Calu3 (cell line): Measurements from ENCODE around the gene SPAM1. TPM values are rescaled to one million over a fixed set of nuclear protein-coding genes. Genes with fewer than 3 reads are reported as not detected.
"Not testable (repeated sequence)": the region's sequence is repeated elsewhere in the genome, so short reads cannot be mapped to it uniquely, and the experiment has no call there.

Experiments used
- BruUV-seq: library from RNA; stranded (reverse); fragments of 400-500 nt; replicated peaks from 2 replicates; lab custom pipeline; 2021; lab: Mats Ljungman, UMichigan
- CTCF ChIA-PET: fragments of 300-600 bp; sonication (Branson Sonifier 250); formaldehyde crosslinking; loops from one replicate; lab custom pipeline; 2022; ENCODE audit warnings: antibody characterized with exemption; lab: Charles Lee
- DNase-seq: peaks from one replicate; pipeline ENCODE4 v3.0.0; 2022
- H3K27ac Mint-ChIP-seq: one replicate; pipeline ENCODE4 v1.8.0; 2022; ENCODE audit warnings: mixed read lengths; ENCODE audit not compliant: unreplicated experiment
- H3K27me3 Mint-ChIP-seq: one replicate; pipeline ENCODE4 v1.8.0; 2022; ENCODE audit warnings: mixed read lengths; ENCODE audit not compliant: unreplicated experiment
- H3K36me3 Mint-ChIP-seq: one replicate; pipeline ENCODE4 v1.8.0; 2022; ENCODE audit warnings: mild to moderate bottlenecking, moderate library complexity, mixed read lengths; ENCODE audit not compliant: insufficient read depth, unreplicated experiment
- H3K4me1 Mint-ChIP-seq: one replicate; pipeline ENCODE4 v1.8.0; 2022; ENCODE audit warnings: mild to moderate bottlenecking, low read depth, mixed read lengths; ENCODE audit not compliant: unreplicated experiment
- H3K4me3 Mint-ChIP-seq: one replicate; pipeline ENCODE4 v1.8.0; 2022; ENCODE audit warnings: mild to moderate bottlenecking, low read depth, moderate library complexity, mixed read lengths; ENCODE audit not compliant: unreplicated experiment
- H3K9me3 Mint-ChIP-seq: one replicate; pipeline ENCODE4 v1.8.0; 2022; ENCODE audit warnings: low read depth, mixed read lengths; ENCODE audit not compliant: unreplicated experiment
- CTCF ChIP-seq: fragments of 200-600 bp; IDR thresholded peaks from one replicate; pipeline ENCODE4 v1.8.0; 2022; ENCODE audit warnings: antibody characterized with exemption; ENCODE audit not compliant: unreplicated experiment
- intact Hi-C: fragments of 100-400 bp; cut with micrococcal nuclease; formaldehyde crosslinking; loops from one replicate; pipeline ENCODE4 v1.10.0; 2022; ENCODE audit not compliant: unreplicated experiment
- total RNA-seq: library from RNA; stranded (reverse); gene quantifications from 2 replicates; pipeline ENCODE4 v1.2.3, GENCODE V29; 2022

SPAM1 gene
- total RNA-seq, 1 experiment from 2014 or later = not detected

GRCh38 chr7:123883154-123883553, 41.9 kb upstream of the SPAM1 start:
- Mint-ChIP-seq H3K4me1 (no peaks in the 10 kb centered on the region), H3K9me3 (no peaks in the 10 kb centered on the region), H3K27me3 (no peaks in the 10 kb centered on the region), H3K36me3 (no peaks in the 10 kb centered on the region), H3K27ac (no peak overlapping the region), H3K4me3 (no peak overlapping the region)
- BruUV-seq = no TSS peak
- intact Hi-C loops = no loop called here
- CTCF ChIA-PET = no interaction called here
- no peak for TF ChIP-seq CTCF
- DNase-seq = no peak

GRCh38 chr7:123888192-123888591, 36.8 kb upstream of the SPAM1 start:
- no peaks in the 10 kb centered on the region for H3K27me3 Mint-ChIP-seq
- H3K27ac Mint-ChIP-seq = no peak overlapping the region
- H3K36me3 Mint-ChIP-seq = no peaks in the 10 kb centered on the region
- no peak for TF ChIP-seq CTCF
- no peak for DNase-seq
- BruUV-seq = no TSS peak
- no peaks in the 10 kb centered on the region for H3K9me3 Mint-ChIP-seq
- intact Hi-C loops = no loop called here
- CTCF ChIA-PET = no interaction called here
- no peak overlapping the region for H3K4me3 Mint-ChIP-seq
- no peaks in the 10 kb centered on the region for H3K4me1 Mint-ChIP-seq

- H3K27ac Mint-ChIP-seq, H3K4me3 Mint-ChIP-seq, CTCF ChIA-PET, H3K27me3 Mint-ChIP-seq, intact Hi-C loops, DNase-seq, BruUV-seq, H3K4me1 Mint-ChIP-seq, H3K9me3 Mint-ChIP-seq, H3K36me3 Mint-ChIP-seq: not testable (repeated sequence)
Observed at GRCh38 chr7:123894753-123895152, 30.3 kb upstream of the SPAM1 start.

- peaks cover 9% of the 10 kb centered on the region for H3K9me3 Mint-ChIP-seq
Observed at GRCh38 chr7:123901101-123901500, 23.9 kb upstream of the SPAM1 start.

More at GRCh38 chr7:123901101-123901500, 23.9 kb upstream of the SPAM1 start:
- H3K27me3 Mint-ChIP-seq = peaks cover 4% of the 10 kb centered on the region
- no peaks in the 10 kb centered on the region for H3K36me3 Mint-ChIP-seq
- H3K27ac Mint-ChIP-seq = no peak overlapping the region
- CTCF ChIA-PET = no interaction called here
- no peak for DNase-seq
- intact Hi-C loops = no loop called here
- H3K4me1 Mint-ChIP-seq = no peaks in the 10 kb centered on the region
- no TSS peak for BruUV-seq
- no peak overlapping the region for H3K4me3 Mint-ChIP-seq
- no peak for TF ChIP-seq CTCF
